Adipose tissue (tissue), 3 donors: Measurements from ENCODE around the gene UTP25. TPM values are rescaled to one million over a fixed set of nuclear protein-coding genes. Genes with fewer than 3 reads are reported as not detected.

ENCODE experiments used
- polyA plus RNA-seq, 3 donors: library from polyadenylated mRNA; stranded (reverse); fragments of 200-250 nt; gene quantifications; one replicate each; pipeline ENCODE4 v1.2.3, GENCODE V29; 2013
- donor health status: healthy with polysubstance abuse.
- donor health status: Bipolar disorder and iron deficiency.
- donor health status: healthy.

The UTP25 gene
- polyA plus RNA-seq, 3 donors = 1.7 to 3.6 (median 2.0) TPM

Other genes starting within 250 kb of the UTP25 start
- under 1 TPM in 2 of 3 donors, not detected in 1; 0.04 to 0.18 TPM for gene CAMK1G, start 244.3 kb upstream of the UTP25 start, polyA plus RNA-seq
- gene LAMB3, start 175.5 kb upstream of the UTP25 start, polyA plus RNA-seq = 10 to 100 TPM in 1 of 3 donors, 1 to 10 TPM in 2; 3.3 to 36.4 (median 5.3) TPM
- 1,000 to 10,000 TPM in 1 of 3 donors, 100 to 1,000 TPM in 2; 291 to 4,779 (median 509) TPM for gene G0S2, start 152.6 kb upstream of the UTP25 start, polyA plus RNA-seq
- 10 to 100 TPM in 1 of 3 donors, 1 to 10 TPM in 2; 1.3 to 17.5 (median 4.9) TPM for gene HSD11B1, start 123.1 kb upstream of the UTP25 start, polyA plus RNA-seq
- 1 to 10 TPM in 2 of 3 donors, under 1 TPM in 1; 0.22 to 6.3 (median 1.8) TPM for gene TRAF3IP3, start 71.9 kb upstream of the UTP25 start, polyA plus RNA-seq
- under 1 TPM; 0.22 to 0.56 (median 0.44) TPM for gene C1orf74, start 43.4 kb upstream of the UTP25 start, polyA plus RNA-seq
- 10 to 100 TPM in 1 of 3 donors, 1 to 10 TPM in 2; 1.8 to 10.4 (median 2.0) TPM for gene IRF6, start 21.8 kb upstream of the UTP25 start, polyA plus RNA-seq
- gene SYT14, start 110.2 kb downstream of the UTP25 start, polyA plus RNA-seq = under 1 TPM in 1 of 3 donors, not detected in 2; 0.09 TPM